Retina (tissue), 1 donor: Measurements from ENCODE around the gene RAB7A.
"Not testable (repeated sequence)": the region's sequence is repeated elsewhere in the genome, so short reads cannot be mapped to it uniquely, and the experiment has no call there.

Experiments
- DNase-seq: peaks from one replicate; pipeline ENCODE4 v3.0.0-alpha.2; 2016

RAB7A gene

DNA sequence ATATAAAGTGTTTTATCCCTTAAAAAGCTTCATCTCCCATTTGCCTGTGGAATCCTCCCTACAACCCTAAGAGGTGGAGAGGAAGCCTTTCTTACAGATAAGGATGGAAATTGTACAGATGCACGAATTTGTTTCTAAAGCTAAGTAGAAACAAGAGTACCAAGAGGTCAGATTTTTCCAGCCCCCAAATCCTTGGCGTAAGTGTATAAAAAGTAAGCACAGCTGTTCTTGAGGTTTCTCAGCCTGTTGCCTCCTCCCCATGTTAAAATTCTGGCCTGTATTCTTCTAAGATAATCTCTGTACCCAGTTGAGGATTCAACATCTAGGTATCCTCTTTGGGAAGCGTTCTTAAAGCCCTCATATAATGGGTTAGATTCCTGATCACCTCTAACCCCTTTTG is 34.9 kb downstream of the RAB7A start:
- DNase-seq, result no peak

GRCh38 chr3:128761392-128761791 is 35.4 kb downstream of the RAB7A start:
- no peak for DNase-seq

GRCh38 chr3:128763967-128764366 is 38.0 kb downstream of the RAB7A start:
- DNase-seq, result no peak

DNA sequence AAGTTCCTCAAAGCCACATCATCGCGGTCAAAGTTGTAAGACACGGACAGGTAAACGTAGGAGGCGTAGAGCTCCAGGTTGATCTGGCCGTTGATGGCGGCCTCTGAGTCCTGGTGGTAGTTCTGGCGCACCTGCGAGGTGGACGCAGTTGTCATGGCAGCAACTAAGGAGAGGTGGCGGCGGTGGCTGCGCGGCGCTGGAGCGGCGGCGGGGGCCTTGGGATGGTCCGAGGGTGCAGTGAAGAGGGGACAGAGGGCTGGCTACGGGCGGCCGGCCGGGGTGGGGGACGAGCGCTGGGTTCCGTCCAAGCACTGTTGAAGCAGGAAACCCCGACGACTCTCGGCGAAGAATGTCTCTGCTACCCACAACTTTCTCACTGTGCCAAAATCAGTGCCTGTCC is 38.9 kb downstream of the RAB7A start:
- DNase-seq, result no peak

DNA sequence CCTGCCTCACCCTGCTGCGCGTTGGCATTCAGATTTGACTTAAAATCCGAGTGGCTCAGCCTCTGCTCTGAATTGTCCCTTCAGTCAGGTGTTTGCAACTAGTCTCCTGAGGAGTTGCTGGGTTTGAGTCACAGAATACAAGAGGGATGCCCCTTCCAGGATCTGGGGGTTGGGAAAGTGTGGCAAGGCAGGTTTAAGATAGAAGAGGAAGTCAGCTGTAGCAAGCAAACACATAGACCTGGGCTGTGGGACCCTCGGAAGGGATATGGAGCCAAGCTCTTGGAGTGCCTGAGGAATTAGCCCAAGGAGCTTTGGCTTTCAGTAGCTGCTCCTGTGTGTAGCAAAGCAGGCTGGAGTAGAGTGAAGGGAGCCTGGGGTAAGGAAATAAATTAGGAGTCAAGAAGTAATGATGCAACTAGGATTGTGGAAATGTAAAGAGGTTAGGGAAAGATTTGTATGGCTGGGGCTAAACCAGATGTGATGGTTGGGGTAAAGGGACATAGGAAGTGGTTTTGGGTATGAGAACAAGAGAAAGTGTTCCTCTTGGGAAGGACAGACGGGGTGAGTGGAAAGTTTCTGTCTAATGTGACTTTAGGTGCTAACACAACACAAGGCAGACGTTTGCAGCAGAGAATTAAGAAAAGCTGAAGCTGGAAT is 41.2 kb downstream of the RAB7A start:
- no peak for DNase-seq

DNA sequence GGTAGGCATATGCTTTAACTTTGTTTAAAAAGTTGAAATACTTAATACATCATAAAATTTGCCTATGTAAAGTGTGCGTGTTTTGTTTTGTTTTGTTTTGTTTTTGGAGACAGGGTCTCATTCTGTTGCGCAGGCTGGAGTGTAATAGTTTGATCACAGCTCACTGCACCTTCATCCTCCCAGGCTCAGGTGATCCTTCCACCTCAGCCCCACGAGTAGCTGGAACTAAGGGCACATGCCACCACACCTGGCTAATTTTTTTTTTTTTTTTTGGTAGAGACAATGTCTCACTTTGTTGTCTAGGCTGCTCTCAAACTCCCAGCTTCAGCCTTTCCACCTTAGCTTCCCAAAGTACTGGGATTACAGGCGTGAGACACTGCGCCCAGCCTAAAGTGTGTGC is 42.5 kb downstream of the RAB7A start:
- DNase-seq, result no peak

GRCh38 chr3:128770387-128770786 is 44.4 kb downstream of the RAB7A start:
- DNase-seq, result no peak

DNA sequence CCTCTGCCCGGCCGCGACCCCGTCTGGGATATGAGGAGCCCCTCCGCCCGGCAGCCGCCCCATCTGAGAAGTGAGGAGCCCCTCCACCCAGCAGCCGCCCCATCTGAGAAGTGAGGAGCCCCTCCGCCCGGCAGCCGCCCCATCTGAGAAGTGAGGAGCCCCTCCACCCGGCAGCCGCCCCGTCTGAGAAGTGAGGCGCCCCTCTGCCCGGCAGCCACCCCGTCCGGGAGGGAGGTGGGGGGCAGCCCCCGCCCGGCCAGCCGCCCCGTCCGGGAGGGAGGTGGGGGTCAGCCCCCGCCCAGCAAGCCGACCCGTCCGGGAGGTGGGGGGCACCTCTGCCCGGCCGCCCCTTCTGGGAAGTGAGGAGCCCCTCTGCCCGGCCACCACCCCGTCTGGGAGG is 47.2 kb downstream of the RAB7A start:
- not testable (repeated sequence) for DNase-seq

DNA sequence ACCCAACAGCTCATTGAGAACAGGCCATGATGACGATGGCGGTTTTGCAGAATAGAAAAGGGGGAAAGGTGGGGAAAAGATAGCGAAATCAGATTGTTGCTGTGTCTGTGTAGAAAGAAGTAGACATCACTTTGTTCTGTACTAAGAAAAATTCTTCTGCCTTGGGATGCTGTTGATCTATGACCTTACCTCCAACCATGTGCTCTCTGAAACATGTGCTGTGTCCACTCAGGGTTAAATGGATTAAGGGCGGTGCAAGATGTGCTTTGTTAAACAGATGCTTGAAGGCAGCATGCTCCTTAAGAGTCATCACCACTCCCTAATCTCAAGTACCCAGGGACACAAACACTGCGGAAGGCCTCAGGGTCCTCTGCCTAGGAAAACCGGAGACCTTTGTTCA is 47.6 kb downstream of the RAB7A start:
- DNase-seq, result not testable (repeated sequence)

GRCh38 chr3:128775241-128775640 is 49.3 kb downstream of the RAB7A start:
- DNase-seq, result no peak

GRCh38 chr3:128775906-128776542 is 50.0 kb downstream of the RAB7A start:
- DNase-seq, result no peak

DNA sequence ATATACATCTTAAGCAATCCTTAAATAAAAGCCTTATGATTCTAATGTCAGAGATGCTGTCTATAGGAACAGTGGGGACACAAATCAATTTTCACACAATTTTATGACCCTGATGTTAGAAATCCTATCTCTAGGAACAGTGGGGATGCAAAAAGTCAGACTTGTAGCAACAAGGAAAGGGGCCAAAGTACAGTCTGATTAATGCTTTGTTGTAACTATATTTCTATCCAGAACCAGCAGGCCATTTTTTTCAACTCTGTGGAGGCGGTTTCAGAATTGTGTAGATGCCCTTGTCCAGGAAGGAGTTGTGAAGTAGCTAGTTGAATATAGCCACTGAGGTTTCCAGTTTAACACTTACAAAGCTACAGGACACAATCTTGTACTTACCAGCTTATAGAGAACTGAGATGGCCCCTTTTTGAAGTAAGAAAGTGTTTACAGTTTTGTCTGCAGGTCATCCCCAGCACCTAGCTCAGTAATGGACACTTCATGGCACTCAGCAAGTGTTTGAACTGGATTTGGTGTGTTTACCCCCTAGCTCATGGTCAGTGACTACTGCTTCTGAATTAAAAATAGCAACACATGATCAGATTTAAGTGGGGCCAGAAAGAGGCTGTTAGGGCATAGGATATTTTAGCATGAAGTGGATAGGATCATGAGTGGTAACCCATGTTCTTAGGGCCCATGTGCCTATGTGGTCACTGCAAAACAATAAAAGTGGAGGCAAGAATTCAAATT is 54.3 kb downstream of the RAB7A start:
- no peak for DNase-seq

DNA sequence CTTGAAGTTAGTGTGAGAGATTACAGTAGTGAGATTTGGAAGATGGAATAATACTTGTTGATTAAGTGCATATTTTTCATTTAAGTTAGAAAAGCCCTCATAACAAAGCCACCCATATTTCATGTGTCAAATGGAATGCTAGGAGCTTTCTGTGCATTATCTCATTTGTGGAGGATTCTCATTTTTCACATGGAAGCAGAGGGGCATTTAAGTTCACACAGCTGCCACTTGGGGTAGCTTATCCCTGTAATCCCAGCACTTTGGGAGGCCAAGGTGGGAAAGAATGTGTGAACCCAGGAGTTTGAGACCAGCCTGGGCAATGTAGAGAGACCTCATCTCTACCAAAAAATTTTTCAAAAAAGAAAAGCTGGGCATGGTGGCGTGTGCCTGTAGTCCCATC is 55.2 kb downstream of the RAB7A start:
- no peak for DNase-seq

GRCh38 chr3:128782282-128783146 is 56.5 kb downstream of the RAB7A start:
- DNase-seq, result no peak

DNA sequence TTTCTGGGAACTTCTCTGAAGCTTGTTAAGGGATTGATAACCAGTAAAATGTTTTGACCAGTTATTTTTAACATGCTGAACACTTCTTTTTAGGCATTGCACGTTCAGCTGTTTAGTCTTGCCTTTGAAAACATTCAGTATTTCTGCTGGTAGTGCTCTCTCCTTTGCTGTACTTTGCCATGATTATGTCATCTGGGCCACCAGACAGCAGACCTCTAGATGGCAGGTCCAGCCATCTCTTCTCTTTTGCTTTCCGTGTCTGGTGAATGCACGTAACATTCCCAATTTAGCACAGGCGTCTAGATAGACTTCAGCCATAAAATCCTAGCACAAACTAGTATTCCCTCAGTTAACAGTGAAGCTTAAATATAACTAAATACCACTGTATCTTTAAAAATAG is 57.8 kb downstream of the RAB7A start:
- no peak for DNase-seq

DNA sequence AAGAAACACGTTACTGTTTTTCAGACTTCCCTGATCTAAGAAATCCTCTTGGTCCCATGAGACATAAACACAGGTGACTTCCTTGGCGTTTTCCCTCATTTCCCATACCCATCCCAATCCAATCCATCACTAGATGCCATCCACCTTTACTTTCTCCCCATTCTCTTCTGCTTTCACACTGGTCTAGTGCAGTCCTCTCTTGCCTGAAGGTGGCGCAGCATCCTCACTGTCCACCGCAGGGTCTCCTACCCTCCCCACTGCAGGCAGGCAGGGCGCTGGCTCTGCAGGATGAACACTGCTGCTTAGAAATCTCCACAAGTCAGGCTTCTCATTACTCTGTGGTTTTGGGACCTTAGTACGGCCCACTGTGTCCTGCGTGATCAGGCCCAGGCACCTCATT is 58.2 kb downstream of the RAB7A start:
- peak; percentile 33 for DNase-seq

DNA sequence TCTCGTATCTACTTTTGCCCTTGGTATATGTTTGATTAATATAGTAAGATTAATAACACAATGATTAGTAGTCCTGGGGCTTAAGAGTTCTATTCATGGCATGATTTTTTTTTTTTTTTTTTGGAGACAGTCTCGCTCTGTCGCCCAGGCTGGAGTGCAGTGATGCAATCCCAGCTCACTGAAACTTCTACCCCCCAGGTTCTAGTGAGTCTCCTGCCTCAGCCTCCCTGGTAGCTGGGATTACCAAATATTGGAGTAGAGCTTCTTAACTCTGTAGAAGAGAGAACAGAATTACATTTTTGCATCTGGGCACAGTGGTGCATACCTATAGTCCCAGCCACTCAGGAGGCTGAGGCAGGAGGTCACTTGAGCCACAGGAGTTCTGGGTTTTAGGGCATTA is 58.9 kb downstream of the RAB7A start:
- DNase-seq, result no peak

- DNase-seq, result no peak
Measured at GRCh38 chr3:128786434-128787020, 60.5 kb downstream of the RAB7A start.

GRCh38 chr3:128787256-128788253 is 61.6 kb downstream of the RAB7A start:
- no peak for DNase-seq

DNA sequence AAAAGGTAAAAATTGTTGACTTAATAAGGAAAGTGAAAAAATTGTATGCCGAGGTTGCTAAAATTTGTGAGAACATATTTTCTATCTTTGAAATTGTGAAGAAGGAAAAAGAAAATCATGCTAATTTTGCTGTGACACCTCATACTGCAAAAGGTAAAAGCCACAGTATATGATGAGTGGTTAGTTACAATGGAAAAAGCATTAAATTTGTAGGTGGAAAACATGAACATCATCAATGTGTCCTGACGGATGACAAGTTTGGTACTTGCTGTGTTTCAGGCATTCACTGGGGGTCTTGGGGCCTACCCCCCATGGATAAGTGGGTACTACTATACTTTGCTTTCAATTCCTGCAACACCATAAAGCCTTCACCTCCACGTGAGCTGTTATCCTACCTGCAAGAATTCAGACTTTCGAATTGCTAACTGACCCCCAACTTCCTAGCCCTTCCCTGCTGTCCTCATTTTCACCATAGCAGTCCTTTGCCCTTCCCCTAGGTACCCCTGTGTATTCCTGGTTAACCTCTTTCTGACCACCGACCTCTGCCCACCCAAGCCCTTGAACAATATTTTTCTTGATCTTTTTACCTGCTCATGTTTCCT is 62.4 kb downstream of the RAB7A start:
- DNase-seq, result no peak
